Natural killer cell treated with Interleukin-12 subunit alpha and Interleukin-12 subunit beta and Interleukin-15 and Interleukin-18, amount 100 ng/mL, for 72 hours (primary cell): Measurements from ENCODE around the gene CRHR2. TPM values are rescaled to one million over a fixed set of nuclear protein-coding genes. Genes with fewer than 3 reads are reported as not detected.
A peak's percentile ranks its signal among the peaks of the same experiment; 100 is the strongest.

Experiments used
- ATAC-seq, 2 donors: fragments of 150-1000 bp; cut with Tn5 transposase in 1 of 2; sonication (Bioruptor Pico), chemical (Tn5 transposase) in 1 of 2; 2 replicates each; pipeline ENCODE4 v1.10.0; 2021
- DNase-seq: peaks from one replicate; pipeline ENCODE4 v3.0.0; 2022; ENCODE audit warnings: low spot score
- H3K27ac Mint-ChIP-seq, 2 donors: 1 replicate in 1 of 2; 2 replicates in 1 of 2; pipeline ENCODE4 v1.8.0; 2022; ENCODE audit warnings: mixed read lengths in 2 of 2, mild to moderate bottlenecking in 1 of 2, moderate library complexity in 1 of 2
- H3K27me3 Mint-ChIP-seq, 2 donors: 1 replicate in 1 of 2; 2 replicates in 1 of 2; pipeline ENCODE4 v1.8.0; 2022; ENCODE audit warnings: mixed read lengths in 2 of 2
- H3K36me3 Mint-ChIP-seq: one replicate; pipeline ENCODE4 v1.8.0; 2022; ENCODE audit warnings: mixed read lengths
- H3K4me1 Mint-ChIP-seq, 2 donors: 1 replicate in 1 of 2; 2 replicates in 1 of 2; pipeline ENCODE4 v1.8.0; 2022; ENCODE audit warnings: low read depth in 2 of 2, mixed read lengths in 2 of 2, mild to moderate bottlenecking in 1 of 2
- H3K4me3 Mint-ChIP-seq: one replicate; pipeline ENCODE4 v1.8.0; 2022; ENCODE audit warnings: mixed read lengths
- H3K9me3 Mint-ChIP-seq: 2 replicates; pipeline ENCODE4 v1.8.0; 2022; ENCODE audit warnings: mixed read lengths
- total RNA-seq, 2 donors: library from RNA; stranded (reverse); gene quantifications; one replicate each; pipeline ENCODE4 v1.2.3, GENCODE V29; 2022

The CRHR2 gene
- total RNA-seq, 2 donors from 2014 or later, result not detected

DNA sequence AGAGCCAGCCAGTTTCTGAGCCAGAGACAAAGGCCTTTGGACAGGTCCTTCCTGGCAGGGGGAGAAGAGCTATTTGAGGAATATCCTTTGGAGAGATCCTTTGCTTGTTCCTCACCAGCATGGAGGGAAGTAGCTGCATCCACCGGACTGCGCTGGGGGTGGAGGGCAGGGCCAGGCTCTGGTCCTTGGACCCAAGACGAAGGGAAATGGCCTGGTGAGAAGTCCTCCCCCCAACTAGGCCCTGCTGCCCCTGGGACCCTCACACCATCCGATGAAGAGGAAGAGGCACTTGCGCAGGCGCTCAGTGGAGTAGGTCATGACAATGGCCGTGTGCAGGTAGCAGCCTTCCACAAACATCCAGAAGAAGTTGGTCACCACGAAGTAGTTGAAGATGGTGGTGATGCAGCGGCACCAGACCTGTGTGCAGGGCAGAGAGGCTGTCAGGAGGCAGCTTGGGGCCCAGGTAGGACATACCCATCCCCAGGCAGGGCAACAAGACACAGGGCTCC, 19.8 kb downstream of the CRHR2 start:
- Mint-ChIP-seq H3K27me3 (no peaks in the 10 kb centered on the region), H3K27ac (no peak overlapping the region), H3K9me3 (no peaks in the 10 kb centered on the region), H3K4me3 (no peak overlapping the region), H3K4me1 (no peaks in the 10 kb centered on the region), H3K36me3 (no peaks in the 10 kb centered on the region)
- no peak for DNase-seq
- no peak for ATAC-seq

DNA sequence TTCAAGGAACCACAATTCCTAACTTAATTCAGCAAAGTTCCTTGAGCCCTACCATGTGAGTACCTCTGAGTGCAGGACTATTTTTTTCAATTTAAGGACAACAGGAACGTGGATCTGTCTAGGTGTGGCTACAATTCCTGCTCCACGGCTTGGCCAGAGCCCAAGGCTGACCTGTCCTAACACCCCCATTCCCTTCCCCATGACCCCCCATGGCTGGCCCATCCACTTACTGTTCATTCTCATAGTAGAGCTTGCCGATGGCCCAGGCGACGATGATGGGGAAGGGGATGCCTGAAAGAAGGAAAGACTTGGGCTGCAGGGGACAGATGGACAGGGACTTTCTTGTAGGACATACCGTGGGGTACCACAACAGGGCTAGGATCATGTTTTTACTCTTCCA, 20.3 kb downstream of the CRHR2 start:
- DNase-seq (no peak), ATAC-seq (no peak)
- H3K36me3 Mint-ChIP-seq, result no peaks in the 10 kb centered on the region
- H3K4me3 Mint-ChIP-seq, result no peak overlapping the region
- no peaks in the 10 kb centered on the region for H3K9me3 Mint-ChIP-seq
- H3K27ac Mint-ChIP-seq, result no peak overlapping the region
- no peaks in the 10 kb centered on the region for H3K4me1 Mint-ChIP-seq
- H3K27me3 Mint-ChIP-seq, result no peaks in the 10 kb centered on the region

- Mint-ChIP-seq H3K4me1 (no peaks in the 10 kb centered on the region), H3K4me3 (no peak overlapping the region), H3K27ac (no peak overlapping the region), H3K36me3 (no peaks in the 10 kb centered on the region), H3K27me3 (no peaks in the 10 kb centered on the region), H3K9me3 (no peaks in the 10 kb centered on the region)
- DNase-seq (no peak), ATAC-seq (no peak)
These were observed 21.7 kb downstream of the CRHR2 start for GRCh38 chr7:30660331-30661255.

- H3K4me1 Mint-ChIP-seq, result no peaks in the 10 kb centered on the region
- no peaks in the 10 kb centered on the region for H3K27me3 Mint-ChIP-seq
- DNase-seq (no peak), ATAC-seq (no peak)
- H3K27ac Mint-ChIP-seq, result no peak overlapping the region
- no peaks in the 10 kb centered on the region for H3K36me3 Mint-ChIP-seq
- H3K9me3 Mint-ChIP-seq, result no peaks in the 10 kb centered on the region
- H3K4me3 Mint-ChIP-seq, result no peak overlapping the region
These were observed 22.9 kb downstream of the CRHR2 start for GRCh38 chr7:30659312-30659711.

- Mint-ChIP-seq H3K4me3 (no peak overlapping the region), H3K27me3 (no peaks in the 10 kb centered on the region), H3K4me1 (no peaks in the 10 kb centered on the region), H3K36me3 (no peaks in the 10 kb centered on the region), H3K27ac (no peak overlapping the region), H3K9me3 (no peaks in the 10 kb centered on the region)
- ATAC-seq (no peak), DNase-seq (no peak)
These were observed 23.7 kb downstream of the CRHR2 start for GRCh38 chr7:30658479-30659074.

DNA sequence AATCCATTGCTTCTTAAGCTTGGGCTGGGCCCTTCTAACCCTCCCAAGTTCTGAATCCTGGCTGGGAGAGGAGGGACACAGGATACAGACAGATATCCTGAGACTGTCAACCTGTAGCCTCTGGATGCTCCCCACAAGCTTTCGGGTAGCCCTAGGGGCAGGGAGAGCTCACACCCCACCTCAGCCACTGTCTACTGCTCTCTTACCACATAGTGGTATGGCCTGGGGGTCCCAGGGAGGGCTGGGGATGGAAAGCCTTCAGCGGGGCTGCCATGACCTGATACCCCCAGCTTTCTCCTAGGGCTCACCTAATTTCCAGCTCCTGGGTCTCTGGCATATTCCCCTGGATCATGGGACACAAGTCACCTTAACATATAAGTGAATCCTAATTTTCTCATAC, 25.1 kb downstream of the CRHR2 start:
- H3K4me1 Mint-ChIP-seq, result no peaks in the 10 kb centered on the region
- no peak for ATAC-seq
- H3K27ac Mint-ChIP-seq, result no peak overlapping the region
- H3K4me3 Mint-ChIP-seq, result no peak overlapping the region
- H3K9me3 Mint-ChIP-seq, result no peaks in the 10 kb centered on the region
- H3K36me3 Mint-ChIP-seq, result no peaks in the 10 kb centered on the region
- H3K27me3 Mint-ChIP-seq, result no peaks in the 10 kb centered on the region
- DNase-seq, result no peak

GRCh38 chr7:30656006-30656957, 26.0 kb downstream of the CRHR2 start:
- Mint-ChIP-seq H3K9me3 (no peaks in the 10 kb centered on the region), H3K4me3 (no peak overlapping the region), H3K27ac (no peak overlapping the region), H3K4me1 (no peaks in the 10 kb centered on the region), H3K27me3 (no peaks in the 10 kb centered on the region), H3K36me3 (no peaks in the 10 kb centered on the region)
- ATAC-seq (no peak), DNase-seq (no peak)

DNA sequence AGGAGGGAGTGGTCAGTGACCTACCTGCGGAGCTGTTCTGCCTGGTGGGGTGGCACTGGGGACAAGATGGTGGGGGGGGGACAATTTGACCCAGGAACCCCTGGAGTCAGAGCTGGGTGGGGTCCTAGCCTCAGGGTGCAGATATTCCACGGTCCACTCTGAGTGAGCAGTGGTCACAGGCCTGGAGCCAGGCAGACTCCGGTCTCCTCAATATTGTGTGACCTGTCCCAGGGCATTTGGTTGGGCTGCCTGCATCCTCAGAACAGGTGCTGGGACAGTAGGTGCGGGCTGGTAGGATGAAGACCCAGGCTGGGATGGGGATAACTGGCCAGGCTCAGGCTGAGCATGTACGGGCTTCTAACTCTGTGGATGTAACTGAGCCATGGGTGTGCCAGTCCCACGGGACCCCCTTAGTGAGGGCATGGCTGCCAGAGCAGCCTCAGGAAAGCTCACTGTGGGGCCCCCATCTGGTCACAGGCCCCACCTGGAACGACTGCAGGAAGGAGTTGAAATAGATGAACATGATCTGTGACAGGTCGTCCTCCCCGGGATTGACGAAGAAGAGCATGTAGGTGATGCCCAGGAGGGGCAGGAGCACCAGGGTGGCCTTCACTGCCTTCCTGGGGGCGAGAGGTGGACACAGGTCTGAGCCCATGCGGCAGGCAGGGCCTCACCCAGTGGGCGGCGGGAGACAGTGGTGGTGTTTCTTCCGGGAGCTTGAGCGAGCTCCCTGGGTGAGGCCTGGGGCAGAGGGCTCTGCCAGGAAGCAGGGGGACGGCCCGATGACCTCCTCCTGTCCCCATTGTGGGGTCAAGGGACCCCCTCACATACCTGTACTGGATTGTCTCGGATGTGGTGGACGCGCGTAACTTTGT, 26.9 kb downstream of the CRHR2 start:
- H3K4me3 Mint-ChIP-seq, result no peak overlapping the region
- no peak overlapping the region for H3K27ac Mint-ChIP-seq
- no peaks in the 10 kb centered on the region for H3K9me3 Mint-ChIP-seq
- DNase-seq (no peak), ATAC-seq (peak in 1 of 2 donors; percentile 1)
- no peaks in the 10 kb centered on the region for H3K4me1 Mint-ChIP-seq
- no peaks in the 10 kb centered on the region for H3K36me3 Mint-ChIP-seq
- H3K27me3 Mint-ChIP-seq, result no peaks in the 10 kb centered on the region

- H3K27ac Mint-ChIP-seq, result peak overlapping the region in 1 of 2 donors; percentile 3
- no peak overlapping the region for H3K4me3 Mint-ChIP-seq
- ATAC-seq, result no peak
- no peaks in the 10 kb centered on the region for H3K27me3 Mint-ChIP-seq
- no peaks in the 10 kb centered on the region for H3K4me1 Mint-ChIP-seq
- H3K36me3 Mint-ChIP-seq, result no peaks in the 10 kb centered on the region
- H3K9me3 Mint-ChIP-seq, result no peaks in the 10 kb centered on the region
- no peak for DNase-seq
These were observed 27.8 kb downstream of the CRHR2 start for GRCh38 chr7:30654296-30655090.

GRCh38 chr7:30652698-30653641, 29.3 kb downstream of the CRHR2 start:
- DNase-seq (no peak), ATAC-seq (no peak)
- no peak overlapping the region for H3K4me3 Mint-ChIP-seq
- H3K36me3 Mint-ChIP-seq, result no peaks in the 10 kb centered on the region
- no peaks in the 10 kb centered on the region for H3K9me3 Mint-ChIP-seq
- no peaks in the 10 kb centered on the region for H3K27me3 Mint-ChIP-seq
- H3K27ac Mint-ChIP-seq, result no peak overlapping the region
- no peaks in the 10 kb centered on the region for H3K4me1 Mint-ChIP-seq

DNA sequence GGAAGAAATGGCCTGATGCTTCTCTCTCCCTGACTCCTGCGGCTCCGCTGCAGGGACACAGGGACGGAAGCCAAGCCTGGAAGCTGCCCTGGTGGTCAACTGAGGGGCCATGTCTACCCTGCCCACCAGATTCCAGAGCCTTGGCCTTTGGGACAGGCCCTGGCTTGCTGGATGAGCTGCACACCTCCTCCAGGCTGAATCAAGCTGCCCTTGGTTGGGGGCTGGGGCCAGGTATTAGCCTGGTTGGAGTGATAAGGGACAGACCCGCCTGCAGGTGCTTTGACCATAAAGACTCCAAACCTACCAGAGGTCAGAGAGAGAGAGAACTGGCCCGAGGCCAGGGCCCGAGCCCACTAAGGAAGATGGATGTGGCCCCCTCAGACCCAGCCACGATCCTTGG, 30.1 kb downstream of the CRHR2 start:
- no peaks in the 10 kb centered on the region for H3K27me3 Mint-ChIP-seq
- ATAC-seq, result no peak
- no peak for DNase-seq
- H3K27ac Mint-ChIP-seq, result no peak overlapping the region
- no peak overlapping the region for H3K4me3 Mint-ChIP-seq
- no peaks in the 10 kb centered on the region for H3K36me3 Mint-ChIP-seq
- H3K9me3 Mint-ChIP-seq, result no peaks in the 10 kb centered on the region
- no peaks in the 10 kb centered on the region for H3K4me1 Mint-ChIP-seq
